ENCODE results near the gene PLD4.
"Not testable (repeated sequence)": the region's sequence is repeated elsewhere in the genome, so short reads cannot be mapped to it uniquely, and the experiment has no call there.

Gene PLD4

DNA sequence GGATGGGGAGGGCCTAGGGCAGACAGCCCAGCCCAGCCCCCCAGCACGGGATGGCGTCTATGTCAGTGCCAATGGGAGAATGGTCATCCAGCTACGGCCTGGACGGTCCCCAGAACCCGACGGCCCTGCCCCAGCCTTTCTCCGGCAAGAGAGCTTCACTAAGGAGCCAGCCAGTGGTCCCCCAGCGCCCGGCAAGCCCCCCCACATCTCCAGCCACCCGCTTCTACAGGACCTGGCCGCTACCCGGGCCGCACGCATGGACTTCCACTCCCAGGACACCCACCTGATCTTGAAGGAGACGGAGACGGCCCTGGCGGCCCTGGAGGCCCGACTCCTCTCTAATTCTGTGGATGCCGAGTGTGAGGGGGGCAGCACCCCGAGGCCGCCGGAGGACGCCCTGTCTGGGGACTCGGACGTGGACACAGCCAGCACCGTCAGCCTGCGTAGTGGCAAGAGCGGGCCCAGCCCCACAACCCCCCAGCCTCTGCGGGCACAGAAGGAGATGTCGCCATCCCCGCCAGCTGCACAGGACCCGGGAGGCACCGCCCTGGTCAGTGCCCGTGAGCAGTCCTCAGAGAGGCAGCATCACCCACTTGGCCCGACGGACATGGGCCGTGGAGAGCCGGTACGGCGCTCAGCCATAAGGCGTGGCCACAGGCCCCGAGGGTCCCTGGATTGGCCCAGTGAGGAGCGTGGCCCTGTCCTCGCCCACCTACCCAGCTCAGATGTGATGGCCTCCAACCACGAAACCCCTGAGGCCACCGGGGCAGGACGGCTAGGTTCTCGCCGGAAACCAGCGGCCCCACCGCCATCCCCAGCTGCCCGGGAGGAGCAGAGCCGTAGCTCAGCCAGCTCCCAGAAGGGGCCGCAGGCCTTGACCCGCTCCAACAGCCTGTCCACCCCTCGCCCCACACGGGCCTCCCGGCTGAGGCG lies 37.7 kb upstream of the PLD4 start:
- DNase-seq (ENCODE audit: low spot score): no peak

DNA sequence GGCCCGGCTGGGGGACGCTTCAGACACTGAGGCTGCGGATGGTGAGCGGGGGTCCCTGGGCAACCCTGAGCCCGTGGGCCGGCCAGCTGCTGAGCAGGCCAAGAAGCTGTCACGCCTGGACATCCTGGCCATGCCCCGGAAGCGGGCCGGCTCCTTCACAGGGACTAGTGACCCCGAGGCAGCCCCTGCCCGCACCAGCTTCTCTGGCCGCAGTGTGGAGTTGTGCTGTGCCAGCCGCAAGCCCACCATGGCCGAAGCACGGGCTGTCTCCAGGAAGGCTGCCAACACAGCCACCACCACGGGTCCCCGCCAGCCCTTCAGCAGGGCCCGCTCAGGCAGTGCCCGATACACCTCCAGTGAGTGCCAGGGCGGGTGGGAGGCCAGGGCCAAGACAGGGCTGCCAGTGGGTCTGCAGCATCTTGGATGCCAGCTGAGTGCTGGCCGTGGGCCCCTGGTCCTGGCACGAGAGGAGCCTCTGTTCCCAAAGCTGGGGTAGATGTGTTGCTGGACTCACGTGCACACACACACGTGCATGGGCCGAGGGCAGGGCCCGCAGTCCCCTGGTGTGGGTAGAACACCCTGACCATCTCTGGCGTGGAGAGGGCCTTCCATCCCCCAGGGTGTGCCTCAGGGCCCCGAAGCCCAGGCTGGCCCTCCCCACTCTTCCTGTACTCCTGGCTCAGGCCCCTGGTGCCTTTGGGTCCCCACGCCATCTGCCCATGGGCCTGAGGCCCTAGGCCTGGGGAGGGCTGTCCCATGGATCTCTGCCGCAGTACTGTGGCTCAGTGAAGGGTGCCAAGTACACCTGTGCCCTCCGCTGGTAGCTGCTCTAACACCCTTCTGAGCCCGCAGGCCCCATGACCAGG lies 36.8 kb upstream of the PLD4 start:
- no peak for DNase-seq (ENCODE audit: low spot score)

- no peak for DNase-seq (ENCODE audit: low spot score)
These were observed 35.9 kb upstream of the PLD4 start for GRCh38 chr14:104888489-104889374.

GRCh38 chr14:104889375-104889757 lies 35.3 kb upstream of the PLD4 start:
- no peak for DNase-seq (ENCODE audit: low spot score)

DNA sequence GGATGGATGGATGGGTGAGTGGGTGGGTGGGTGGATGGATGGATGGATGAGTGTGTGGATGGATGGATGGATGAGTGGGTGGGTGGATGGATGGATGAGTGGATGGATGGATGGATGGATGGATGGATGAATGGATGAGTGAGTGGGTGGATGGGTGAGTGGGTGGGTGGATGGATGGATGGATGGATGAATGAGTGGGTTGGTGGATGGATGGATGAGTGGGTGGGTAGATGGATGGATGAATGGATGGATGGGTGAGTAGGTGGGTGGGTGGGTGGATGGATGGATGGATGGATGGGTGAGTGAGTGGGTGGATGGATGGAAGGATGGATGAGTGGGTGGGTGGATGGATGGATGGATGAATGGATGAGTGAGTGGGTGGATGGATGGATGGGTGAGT lies 34.4 kb upstream of the PLD4 start:
- not testable (repeated sequence) for DNase-seq (ENCODE audit: low spot score)

- DNase-seq (ENCODE audit: low spot score): no peak
These were observed 33.5 kb upstream of the PLD4 start for GRCh38 chr14:104891121-104891551.

DNA sequence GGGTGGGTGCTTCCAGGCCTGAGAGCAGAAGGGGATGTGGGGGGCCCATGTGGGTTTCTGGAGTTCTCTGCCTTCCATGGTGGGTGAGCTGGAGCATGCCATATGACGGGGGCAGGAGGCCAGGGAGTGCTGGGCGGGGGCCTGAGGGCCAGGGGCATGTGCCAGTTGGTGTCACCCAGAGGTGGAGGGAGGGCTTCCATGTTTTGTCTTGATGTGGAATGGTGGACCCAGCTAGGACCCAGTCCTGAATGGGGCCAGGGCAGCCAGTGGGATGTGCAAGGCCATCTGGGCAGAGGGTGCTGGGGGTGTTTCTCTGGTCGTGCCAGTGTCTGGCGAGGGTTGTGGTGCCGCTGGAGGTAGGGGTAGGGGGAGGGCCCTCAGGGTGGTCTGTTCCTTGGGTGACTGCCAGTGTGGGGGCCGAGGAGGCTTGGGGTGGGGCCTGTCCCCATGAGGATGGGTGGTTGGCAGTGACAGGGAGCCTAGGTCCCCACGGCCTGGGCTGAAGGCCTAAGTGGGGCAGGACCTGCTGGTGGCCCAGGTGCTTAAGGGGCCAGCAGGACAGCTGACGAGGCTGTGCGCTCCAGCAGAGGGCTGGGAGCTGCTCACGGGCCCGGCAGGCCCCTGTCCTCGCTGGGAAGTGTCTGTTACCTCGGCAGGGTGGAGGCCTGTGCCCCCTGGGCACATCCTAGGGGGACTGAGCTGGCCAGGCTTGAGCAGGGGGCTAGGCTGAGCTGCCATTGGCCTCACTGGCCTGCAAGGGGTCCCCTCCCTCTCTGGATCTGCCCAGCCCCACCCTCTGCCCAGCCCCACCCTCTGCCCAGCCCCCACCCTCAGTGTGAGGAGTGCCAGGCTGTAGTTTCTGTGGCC lies 32.8 kb upstream of the PLD4 start:
- no peak for DNase-seq (ENCODE audit: low spot score)

DNA sequence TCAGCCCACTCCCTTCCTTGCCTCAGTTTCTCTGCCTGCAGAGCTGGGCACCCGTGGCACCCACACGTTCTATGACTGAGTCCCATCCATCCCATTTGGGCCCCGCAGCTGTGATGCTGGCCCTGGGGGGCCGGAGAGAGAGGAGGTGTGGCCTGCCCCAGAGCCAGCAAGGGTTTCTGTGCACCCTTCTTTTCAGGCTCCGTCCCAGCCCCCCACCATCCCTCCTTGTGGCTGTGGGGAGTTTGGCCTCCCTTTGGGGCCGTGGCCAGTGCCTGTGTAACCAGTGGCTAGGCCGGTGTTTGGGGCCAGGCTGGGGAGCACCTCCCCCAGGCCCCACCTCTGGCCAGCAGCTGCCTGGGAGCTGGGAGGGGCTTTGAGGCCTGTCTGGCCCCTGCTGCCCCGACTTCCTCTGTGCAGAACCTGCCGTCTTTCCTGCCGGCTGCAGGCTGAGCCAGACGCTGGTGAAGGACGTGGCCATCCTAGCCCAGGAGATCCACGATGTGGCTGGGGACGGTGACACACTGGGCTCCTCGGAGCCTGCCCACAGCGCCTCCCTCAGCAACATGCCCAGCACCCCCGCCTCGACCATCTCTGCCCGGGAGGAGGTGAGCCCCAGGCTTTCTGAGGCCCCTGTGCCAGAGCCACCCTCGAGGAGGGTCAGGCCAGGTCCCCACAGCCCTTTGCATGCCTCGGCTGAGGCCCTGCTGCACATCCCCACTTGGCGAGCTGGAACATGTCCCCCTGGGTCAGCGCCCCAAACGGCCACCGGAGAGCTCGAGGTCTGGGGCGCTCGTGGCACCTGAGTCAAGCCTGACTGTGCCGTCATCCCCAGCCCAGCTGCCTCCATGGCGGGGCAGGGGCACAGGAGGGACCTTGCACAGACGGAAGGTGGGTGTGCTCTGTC lies 31.9 kb upstream of the PLD4 start:
- DNase-seq (ENCODE audit: low spot score): no peak

GRCh38 chr14:104893435-104894207 lies 31.1 kb upstream of the PLD4 start:
- no peak for DNase-seq (ENCODE audit: low spot score)

- no peak for DNase-seq (ENCODE audit: low spot score)
These were observed 30.1 kb upstream of the PLD4 start for GRCh38 chr14:104894331-104895206.

- no peak for DNase-seq (ENCODE audit: low spot score)
These were observed 29.4 kb upstream of the PLD4 start for GRCh38 chr14:104895207-104895785.

DNA sequence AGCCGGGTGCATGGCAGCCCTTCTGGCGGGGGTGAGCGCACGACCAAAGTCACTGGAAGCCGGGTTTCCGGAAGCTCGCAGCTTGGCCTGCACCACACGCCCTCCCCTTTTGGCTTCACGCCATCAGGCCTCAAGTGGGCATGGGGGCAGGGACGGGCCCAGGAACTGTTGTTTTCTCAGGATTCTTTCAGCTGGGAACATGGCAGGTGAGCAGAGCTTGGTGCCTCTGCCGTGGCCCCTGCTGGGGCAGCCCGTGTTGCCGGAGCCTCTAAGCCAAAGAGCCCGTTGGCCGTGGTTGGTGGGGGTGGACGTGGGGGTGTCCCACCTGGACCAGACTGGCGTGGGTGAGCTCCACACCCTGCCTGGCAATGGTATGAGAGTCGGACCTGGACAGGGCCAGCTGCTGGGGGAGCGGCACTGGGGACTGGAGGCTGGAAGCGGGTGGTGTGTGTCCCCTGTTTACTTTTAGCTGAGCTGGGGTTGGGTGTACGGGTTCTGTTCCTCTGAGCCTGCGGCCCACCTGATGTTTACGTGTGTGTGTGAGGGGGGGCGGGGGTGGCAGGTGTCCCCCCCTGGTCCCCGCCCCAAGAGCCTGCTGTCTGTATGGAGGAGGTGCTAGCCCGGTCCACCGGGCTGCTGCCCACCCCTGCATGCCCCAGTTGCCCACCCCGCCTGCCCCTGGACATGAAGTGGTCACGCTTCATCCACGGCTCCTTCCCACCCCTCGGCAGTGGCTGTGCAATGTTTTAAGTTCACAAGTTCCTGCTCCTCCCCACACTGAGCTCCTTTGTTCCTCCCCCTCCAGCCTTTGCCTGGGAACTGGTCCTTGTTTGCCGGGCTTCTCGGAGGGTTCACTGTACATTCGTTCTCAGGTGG lies 28.7 kb upstream of the PLD4 start:
- DNase-seq (ENCODE audit: low spot score): no peak

DNA sequence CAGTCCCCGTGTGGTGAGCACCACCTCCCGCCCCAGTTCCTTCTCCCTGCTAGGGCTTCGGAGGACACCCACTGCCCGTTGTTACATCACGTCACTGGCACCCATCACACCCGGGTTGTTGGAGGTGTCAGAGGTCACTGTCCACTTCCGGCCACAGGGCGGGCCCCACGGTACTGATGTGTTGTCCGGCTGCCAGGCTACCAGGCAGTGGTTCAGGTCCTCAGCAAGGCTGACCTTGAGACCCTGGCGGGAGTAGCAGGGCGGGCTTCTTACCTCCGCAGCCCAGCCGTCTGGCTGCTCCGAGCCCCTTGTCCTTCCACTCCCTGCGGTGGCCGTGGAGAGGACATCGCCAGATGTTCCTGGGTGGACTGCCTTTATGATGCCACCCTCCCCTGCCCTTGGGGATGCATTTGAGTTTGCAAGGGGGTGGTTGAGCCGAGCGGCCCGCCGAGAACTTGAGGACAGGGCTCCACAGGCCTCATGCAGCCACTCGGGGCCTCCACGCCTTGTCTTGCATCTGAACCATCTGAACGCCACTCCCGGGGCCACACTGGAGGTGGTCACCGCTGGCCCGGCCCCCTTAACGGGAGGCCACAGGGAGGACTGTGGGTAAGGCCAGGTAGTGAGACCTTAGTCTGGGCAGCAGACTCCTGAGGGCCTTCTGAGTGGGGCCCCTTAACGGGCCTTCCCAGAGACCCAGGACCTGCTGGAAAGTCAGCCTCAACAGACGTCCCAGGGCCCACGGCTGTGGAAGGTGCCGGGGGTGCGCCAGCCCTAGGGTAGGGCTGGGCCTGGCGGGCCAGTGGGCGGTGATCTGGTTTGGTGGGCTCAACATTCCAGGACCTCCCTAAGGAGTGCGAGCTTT lies 27.1 kb upstream of the PLD4 start:
- no peak for DNase-seq (ENCODE audit: low spot score)

DNA sequence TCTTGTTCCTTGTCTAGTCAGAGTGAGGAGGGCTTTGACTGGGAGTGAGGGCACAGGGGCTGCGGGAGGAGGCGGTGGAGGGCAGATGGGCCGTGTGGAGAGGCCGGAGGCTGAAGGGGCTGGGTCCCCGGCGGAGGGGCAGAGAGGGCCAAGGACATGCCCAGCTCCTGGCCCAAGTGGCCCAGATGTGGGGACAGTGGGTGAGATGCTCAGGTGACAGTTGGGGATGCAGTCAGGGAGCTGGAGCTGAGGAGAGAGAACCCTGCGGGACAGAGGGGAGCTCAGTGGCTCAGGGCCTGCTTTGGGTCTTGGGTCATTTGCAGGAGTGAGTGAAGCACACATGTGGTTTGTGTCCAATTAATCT lies 26.5 kb upstream of the PLD4 start:
- no peak for DNase-seq (ENCODE audit: low spot score)

DNA sequence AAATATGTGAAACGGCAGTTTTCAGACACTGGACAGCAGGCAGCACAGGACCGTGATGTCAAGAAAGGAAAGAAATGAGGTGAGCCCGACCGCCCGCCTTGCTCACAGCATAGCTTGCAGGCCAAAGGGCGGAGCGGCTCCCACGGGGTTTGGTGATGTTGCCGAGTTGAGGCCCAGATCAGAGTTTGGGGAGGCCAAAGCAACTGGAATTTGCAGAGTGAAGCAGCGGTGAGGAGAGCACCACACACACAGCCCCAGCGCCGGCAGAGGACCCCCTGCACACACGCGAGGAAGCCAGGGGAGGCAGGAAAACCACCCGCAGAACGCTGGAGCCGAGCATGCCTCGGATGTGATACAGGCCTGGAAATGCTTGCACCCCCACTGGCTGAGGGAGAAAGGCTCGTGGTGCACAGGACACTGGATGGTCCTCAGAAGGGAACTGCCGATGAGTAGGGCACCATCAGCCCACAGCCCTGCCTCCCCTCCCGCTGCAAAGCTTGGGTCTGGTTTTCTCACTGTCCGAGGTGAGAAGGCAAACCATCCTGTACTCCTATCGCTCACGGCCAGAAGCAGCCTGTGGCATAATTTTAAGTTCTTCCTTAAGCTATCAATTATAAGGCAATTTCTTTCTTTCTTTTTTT lies 25.7 kb upstream of the PLD4 start:
- no peak for DNase-seq (ENCODE audit: low spot score)
